RPMI7951 (cell line): ENCODE data around the gene CDCP2. TPM values are rescaled to one million over a fixed set of nuclear protein-coding genes. Genes with fewer than 3 reads are reported as not detected.

ENCODE experiments used
- DNase-seq: peaks from one replicate; pipeline ENCODE4 v3.0.0-alpha.2; 2012; ENCODE audit warnings: low read depth
- total RNA-seq: library from RNA; depleted of rRNA; stranded (reverse); fragments of >200 nt; shearing (Covaris generic); gene quantifications from 2 replicates; pipeline ENCODE4 v1.2.3, GENCODE V29; 2014

The CDCP2 gene
- total RNA-seq, 1 experiment from 2014 or later: not detected

GRCh38 chr1:54136963-54137533 lies 15.8 kb downstream of the CDCP2 start:
- DNase-seq: no peak

GRCh38 chr1:54136269-54136896 lies 16.4 kb downstream of the CDCP2 start:
- no peak for DNase-seq

GRCh38 chr1:54135436-54136120 lies 17.2 kb downstream of the CDCP2 start:
- DNase-seq: no peak

- DNase-seq: no peak
Measured at GRCh38 chr1:54134295-54134694, 18.5 kb downstream of the CDCP2 start.

- no peak for DNase-seq
Measured at GRCh38 chr1:54132495-54132894, 20.3 kb downstream of the CDCP2 start.

- DNase-seq: no peak
Measured at GRCh38 chr1:54131419-54131818, 21.4 kb downstream of the CDCP2 start.

- no peak for DNase-seq
Measured at GRCh38 chr1:54129858-54130257, 22.9 kb downstream of the CDCP2 start.

GRCh38 chr1:54127594-54128300 lies 25.1 kb downstream of the CDCP2 start:
- no peak for DNase-seq

GRCh38 chr1:54126271-54126815 lies 26.5 kb downstream of the CDCP2 start:
- no peak for DNase-seq

GRCh38 chr1:54125386-54126070 lies 27.3 kb downstream of the CDCP2 start:
- DNase-seq: peak; percentile 23

- DNase-seq: no peak
Measured at GRCh38 chr1:54124906-54125305, 27.9 kb downstream of the CDCP2 start.

- DNase-seq: no peak
Measured at GRCh38 chr1:54124472-54124871, 28.3 kb downstream of the CDCP2 start.

- DNase-seq: no peak
Measured at GRCh38 chr1:54122992-54123391, 29.8 kb downstream of the CDCP2 start.

GRCh38 chr1:54122135-54122751 lies 30.6 kb downstream of the CDCP2 start:
- no peak for DNase-seq

- DNase-seq: peak; percentile 58
Measured at GRCh38 chr1:54121482-54122134, 31.2 kb downstream of the CDCP2 start.

GRCh38 chr1:54120698-54121481 lies 31.9 kb downstream of the CDCP2 start:
- no peak for DNase-seq

- no peak for DNase-seq
Measured at GRCh38 chr1:54120018-54120697, 32.6 kb downstream of the CDCP2 start.

GRCh38 chr1:54118704-54119103 lies 34.1 kb downstream of the CDCP2 start:
- peak; percentile 60 for DNase-seq

GRCh38 chr1:54117815-54118563 lies 34.8 kb downstream of the CDCP2 start:
- peak; percentile 19 for DNase-seq
